ENCODE measurements around the gene GNAO1. TPM values are rescaled to one million over a fixed set of nuclear protein-coding genes. Genes with fewer than 3 reads are reported as not detected.
A peak's percentile ranks its signal among the peaks of the same experiment; 100 is the strongest.

Gene GNAO1
- total RNA-seq, 1 donor from 2014 or later: 15.4 TPM

DNA sequence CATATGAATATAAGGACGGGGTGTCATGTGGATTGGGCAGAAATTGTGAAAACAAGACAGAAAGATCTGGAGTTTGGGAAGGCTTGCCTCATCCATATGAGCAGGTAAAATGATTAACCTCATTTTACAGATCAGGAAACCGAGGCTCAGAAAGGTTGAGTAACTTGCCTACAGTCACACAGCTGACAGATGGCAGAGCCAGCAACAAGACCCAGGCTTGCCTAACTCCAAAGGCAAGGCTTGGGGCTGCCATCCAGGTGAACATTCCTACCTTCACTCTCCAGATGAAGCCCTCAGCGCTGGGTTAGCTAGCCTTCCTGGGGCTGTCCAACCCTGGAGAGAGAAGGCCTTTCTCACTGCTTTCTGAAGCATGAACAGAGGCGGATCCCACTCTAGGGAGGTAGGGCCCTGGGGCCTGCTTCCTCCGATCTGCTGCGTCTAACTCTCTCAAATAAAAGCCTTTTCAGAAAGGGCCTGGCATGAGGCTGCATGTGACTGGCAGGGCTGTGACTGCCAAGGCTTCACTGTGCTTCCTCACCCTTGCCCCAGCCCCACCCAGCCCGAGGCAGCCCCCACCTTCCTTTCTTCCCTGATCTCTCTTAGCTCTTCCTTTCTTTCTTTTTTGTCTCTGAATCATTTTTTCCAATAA is 107.8 kb downstream of the GNAO1 start:
- Histone ChIP-seq H3K4me3 (no peak overlapping the region), H3K4me1 (peaks cover 45% of the 10 kb centered on the region)
- intact Hi-C loops (cut with micrococcal nuclease): no loop called here

DNA sequence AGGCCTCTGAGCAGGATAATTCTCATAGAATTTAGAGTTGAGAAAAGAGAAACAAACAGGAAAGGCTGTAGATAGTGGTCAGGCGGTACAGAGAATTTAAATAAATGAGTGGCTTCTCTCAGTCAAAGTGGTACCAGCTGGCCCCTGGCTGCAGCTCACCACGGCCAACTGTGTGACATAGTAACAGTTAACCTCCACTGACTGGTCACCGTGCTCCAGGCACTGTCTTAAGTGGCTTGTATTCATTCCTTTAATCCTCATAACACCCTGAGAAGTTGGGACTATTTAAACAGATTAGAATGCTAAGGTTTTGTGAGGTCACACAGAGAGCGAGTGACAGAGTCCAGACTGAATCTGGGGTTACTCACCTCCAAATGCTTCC is 108.9 kb downstream of the GNAO1 start:
- DNase-seq: no peak
- no peak overlapping the region for H3K27ac ChIP-seq (replicated peaks)

More for the DNA sequence above, 107.8 kb downstream of the GNAO1 start:
- no peaks in the 10 kb centered on the region for H3K27me3 ChIP-seq (ENCODE audit: low read depth)
- H3K36me3 ChIP-seq: no peaks in the 10 kb centered on the region
- no peaks in the 10 kb centered on the region for H3K9me3 ChIP-seq (replicated peaks)
- TF ChIP-seq, protein P1, sequence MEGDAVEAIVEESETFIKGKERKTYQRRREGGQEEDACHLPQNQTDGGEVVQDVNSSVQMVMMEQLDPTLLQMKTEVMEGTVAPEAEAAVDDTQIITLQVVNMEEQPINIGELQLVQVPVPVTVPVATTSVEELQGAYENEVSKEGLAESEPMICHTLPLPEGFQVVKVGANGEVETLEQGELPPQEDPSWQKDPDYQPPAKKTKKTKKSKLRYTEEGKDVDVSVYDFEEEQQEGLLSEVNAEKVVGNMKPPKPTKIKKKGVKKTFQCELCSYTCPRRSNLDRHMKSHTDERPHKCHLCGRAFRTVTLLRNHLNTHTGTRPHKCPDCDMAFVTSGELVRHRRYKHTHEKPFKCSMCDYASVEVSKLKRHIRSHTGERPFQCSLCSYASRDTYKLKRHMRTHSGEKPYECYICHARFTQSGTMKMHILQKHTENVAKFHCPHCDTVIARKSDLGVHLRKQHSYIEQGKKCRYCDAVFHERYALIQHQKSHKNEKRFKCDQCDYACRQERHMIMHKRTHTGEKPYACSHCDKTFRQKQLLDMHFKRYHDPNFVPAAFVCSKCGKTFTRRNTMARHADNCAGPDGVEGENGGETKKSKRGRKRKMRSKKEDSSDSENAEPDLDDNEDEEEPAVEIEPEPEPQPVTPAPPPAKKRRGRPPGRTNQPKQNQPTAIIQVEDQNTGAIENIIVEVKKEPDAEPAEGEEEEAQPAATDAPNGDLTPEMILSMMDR (IDR thresholded peaks at IDR 0.05; ENCODE audit: borderline replicate concordance): no peak
- peak; percentile 28 for DNase-seq
- H3K27ac ChIP-seq (replicated peaks): peak overlapping the region; percentile 56

DNA sequence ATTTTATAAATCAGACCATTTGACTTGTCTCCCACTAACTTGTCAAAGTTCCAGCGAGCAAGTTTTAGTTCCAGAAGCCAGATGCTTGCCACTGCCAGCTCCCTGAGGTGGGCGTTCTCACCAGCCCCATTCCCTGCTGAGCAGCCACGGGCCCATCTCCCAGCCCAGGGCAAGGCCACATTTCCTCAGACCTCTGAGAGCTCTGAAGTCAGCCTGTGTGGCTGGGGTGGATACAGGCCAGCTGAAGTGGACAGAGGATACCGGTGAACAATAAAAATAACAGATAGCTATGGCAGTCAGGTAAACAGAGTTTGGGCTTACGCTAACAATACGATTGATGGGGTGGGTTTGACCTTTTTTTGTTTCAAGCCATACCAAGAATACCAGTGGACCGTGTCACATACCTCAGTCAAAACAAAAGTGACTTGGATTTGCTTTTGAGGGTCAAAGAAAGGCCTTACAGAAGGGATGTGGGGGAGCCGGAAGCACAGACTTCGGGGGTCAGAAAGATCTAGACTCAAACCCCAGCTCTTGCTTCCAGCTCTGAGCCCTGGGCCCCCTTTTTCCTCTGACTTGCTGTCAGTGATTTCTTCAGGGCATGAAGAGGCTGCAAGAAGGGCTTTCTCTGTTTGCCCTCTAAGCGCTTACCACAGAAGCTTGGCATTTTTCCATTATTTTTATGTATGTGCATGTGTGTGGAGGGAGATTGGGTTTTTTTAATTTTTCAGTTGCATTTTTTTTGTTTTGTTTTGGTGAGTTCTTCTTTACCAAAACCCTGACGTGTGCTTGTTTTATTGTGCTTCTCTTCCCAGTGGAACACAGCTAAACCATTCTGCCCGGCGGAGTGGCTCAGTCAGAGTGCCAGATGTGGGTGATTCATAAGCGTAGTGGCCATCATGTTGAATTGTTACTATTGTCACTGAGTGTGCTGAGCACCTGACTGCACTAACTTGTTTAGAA is 109.9 kb downstream of the GNAO1 start:
- H3K36me3 ChIP-seq: no peaks in the 10 kb centered on the region
- intact Hi-C loops (cut with micrococcal nuclease): no loop called here
- H3K4me3 ChIP-seq: no peak overlapping the region
- no peaks in the 10 kb centered on the region for H3K27me3 ChIP-seq (ENCODE audit: low read depth)
- no peak for DNase-seq
- H3K4me1 ChIP-seq: peaks cover 24% of the 10 kb centered on the region
- TF ChIP-seq, protein P1 (IDR thresholded peaks at IDR 0.05; ENCODE audit: borderline replicate concordance): no peak
- H3K27ac ChIP-seq (replicated peaks): no peak overlapping the region
- no peaks in the 10 kb centered on the region for H3K9me3 ChIP-seq (replicated peaks)

More for the DNA sequence above, 108.9 kb downstream of the GNAO1 start:
- TF ChIP-seq, protein P1 (IDR thresholded peaks at IDR 0.05; ENCODE audit: borderline replicate concordance): no peak
- H3K4me3 ChIP-seq: no peak overlapping the region
- H3K36me3 ChIP-seq: no peaks in the 10 kb centered on the region
- H3K9me3 ChIP-seq (replicated peaks): no peaks in the 10 kb centered on the region
- H3K27me3 ChIP-seq (ENCODE audit: low read depth): no peaks in the 10 kb centered on the region
- intact Hi-C loops (cut with micrococcal nuclease): no loop called here
- H3K4me1 ChIP-seq: peaks cover 34% of the 10 kb centered on the region

DNA sequence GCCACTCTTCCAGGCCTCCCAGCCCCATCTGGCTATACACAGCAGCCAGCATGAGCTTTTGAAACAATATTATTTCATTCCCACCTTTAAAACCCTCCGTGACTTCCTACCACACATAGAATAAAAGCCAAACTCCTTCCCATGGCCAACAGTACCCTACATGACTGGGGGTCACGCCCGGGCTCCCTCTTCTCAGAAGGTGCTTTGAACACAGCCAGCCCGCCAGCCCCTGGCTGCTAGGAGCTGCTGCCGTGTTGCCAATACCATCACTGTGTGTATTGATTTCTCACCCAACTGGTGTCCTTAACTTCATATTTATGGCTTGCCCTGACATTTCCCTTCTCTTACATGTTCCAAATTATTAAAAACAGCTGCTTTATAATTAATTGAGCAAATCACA is 111.2 kb downstream of the GNAO1 start:
- intact Hi-C loops (cut with micrococcal nuclease): no loop called here
- Histone ChIP-seq H3K27ac (replicated peaks) (no peak overlapping the region), H3K9me3 (replicated peaks) (no peaks in the 10 kb centered on the region), H3K27me3 (ENCODE audit: low read depth) (no peaks in the 10 kb centered on the region), H3K4me3 (no peak overlapping the region), H3K36me3 (no peaks in the 10 kb centered on the region), H3K4me1 (peaks cover 17% of the 10 kb centered on the region)
- TF ChIP-seq, protein P1 (IDR thresholded peaks at IDR 0.05; ENCODE audit: borderline replicate concordance): no peak
- DNase-seq: no peak

DNA sequence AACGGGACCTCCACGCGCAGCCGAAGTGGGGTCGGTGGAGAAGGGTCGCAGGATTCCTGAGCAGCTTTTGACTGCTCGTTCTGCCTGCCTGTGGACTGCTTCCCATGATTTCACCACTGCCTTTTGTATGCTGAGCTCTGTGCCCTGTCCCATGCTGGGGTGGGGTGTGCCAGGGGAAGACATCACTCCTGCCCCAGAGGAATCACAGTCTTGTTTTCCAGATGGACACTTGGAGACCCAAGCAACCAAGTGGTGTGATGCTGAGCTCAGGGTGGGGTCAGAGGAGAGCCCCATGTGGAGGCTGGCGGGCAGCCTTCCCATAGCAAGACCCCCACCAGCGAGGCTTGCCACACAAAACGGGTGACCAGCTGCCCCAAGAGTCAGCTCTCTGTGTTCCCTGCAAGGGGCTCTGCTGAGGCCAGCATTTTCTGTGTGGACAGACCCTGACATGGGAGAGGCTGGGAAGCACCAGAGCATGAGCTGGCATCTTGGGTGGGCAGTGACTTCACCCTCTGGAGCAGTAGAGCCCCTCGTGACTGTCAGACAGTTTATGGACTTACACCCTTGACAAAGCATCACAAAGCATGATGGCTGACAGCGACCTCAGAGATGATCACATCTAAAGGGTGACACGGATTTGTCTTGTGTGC is 111.9 kb downstream of the GNAO1 start:
- intact Hi-C loops (cut with micrococcal nuclease): no loop called here
- TF ChIP-seq, protein P1 (IDR thresholded peaks at IDR 0.05; ENCODE audit: borderline replicate concordance): no peak

More for the DNA sequence above, 111.9 kb downstream of the GNAO1 start:
- no peaks in the 10 kb centered on the region for H3K27me3 ChIP-seq (ENCODE audit: low read depth)
- peaks cover 17% of the 10 kb centered on the region for H3K4me1 ChIP-seq
- H3K9me3 ChIP-seq (replicated peaks): no peaks in the 10 kb centered on the region
- DNase-seq: no peak
- H3K36me3 ChIP-seq: no peaks in the 10 kb centered on the region
- H3K27ac ChIP-seq (replicated peaks): no peak overlapping the region
- no peak overlapping the region for H3K4me3 ChIP-seq

All from left ventricle myocardium inferior (tissue), 1 donor.